Measurements from ENCODE around the gene NECTIN4.
"Not testable (repeated sequence)": the region's sequence is repeated elsewhere in the genome, so short reads cannot be mapped to it uniquely, and the experiment has no call there.

NECTIN4 gene

GRCh38 chr1:161080441-161081405 lies 8.6 kb downstream of the NECTIN4 start:
- no peak for DNase-seq

DNA sequence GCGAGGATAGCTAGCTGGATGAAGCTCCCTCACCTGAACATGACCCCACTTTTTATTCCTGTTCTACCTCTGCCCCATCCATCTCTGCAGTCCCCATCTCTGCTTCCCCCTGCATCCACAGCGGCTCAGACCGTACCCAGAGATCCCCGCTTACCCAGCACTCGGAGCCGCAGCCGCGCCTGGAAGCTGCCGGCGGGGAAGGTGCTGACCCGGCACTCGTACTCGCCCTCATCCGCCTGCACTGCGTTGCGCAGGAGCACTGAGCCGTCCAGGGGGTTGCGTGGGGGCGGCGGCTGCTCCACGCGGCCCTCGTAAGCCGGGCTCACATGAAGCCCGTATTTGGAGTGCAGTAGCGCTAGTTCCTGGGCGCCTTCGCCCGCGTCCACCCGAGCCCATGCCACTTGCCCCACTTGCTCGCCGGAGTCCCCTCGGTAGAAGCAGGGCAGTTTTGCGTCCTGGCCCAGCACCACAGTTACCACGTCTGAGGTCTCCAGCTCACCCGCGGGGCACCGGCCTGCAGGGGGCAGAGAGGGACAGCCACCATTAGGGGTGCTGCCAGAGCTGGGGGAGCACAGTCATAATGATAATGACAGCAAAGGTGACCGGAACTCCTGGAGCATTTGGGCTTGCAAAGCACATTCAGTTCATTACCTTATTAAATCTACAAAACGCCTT lies 9.8 kb downstream of the NECTIN4 start:
- DNase-seq: no peak

GRCh38 chr1:161077426-161077825 lies 11.9 kb downstream of the NECTIN4 start:
- no peak for DNase-seq

- no peak for DNase-seq
Observed at GRCh38 chr1:161076410-161076809, 12.9 kb downstream of the NECTIN4 start.

- no peak for DNase-seq
Observed at GRCh38 chr1:161074676-161075368, 14.5 kb downstream of the NECTIN4 start.

DNA sequence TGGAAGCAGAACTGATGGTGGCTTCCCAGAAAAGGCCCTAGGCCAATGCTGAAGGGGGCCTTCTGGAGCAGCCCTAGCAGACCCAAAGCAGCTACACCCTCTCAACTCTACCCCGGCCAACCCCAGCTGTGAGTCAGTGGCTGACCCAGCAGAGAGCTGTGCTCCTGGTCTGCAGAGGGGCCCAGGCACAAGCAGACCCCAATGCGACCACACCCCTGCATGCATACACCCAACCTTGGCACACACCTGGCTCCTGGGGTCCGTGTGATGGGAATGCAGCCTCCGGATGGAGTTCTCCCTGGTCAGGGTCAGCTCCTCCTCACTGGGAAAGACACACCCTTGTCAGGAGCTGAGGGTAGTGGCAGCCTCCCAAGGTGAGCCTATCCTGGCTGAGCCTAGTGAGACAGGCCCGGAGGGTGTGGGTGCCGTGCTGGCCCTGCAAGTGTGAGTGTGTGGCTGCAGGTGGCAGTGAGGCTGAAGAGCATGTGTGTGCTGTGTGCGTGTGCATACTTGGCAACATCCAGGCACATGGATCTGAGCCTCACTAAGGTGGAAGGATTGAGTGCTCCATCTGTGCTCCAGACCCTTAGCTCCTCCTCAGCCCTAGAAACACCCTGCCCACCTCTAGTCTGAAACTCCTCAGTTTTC lies 15.8 kb downstream of the NECTIN4 start:
- no peak for DNase-seq

GRCh38 chr1:161072751-161073449 lies 16.5 kb downstream of the NECTIN4 start:
- no peak for DNase-seq

DNA sequence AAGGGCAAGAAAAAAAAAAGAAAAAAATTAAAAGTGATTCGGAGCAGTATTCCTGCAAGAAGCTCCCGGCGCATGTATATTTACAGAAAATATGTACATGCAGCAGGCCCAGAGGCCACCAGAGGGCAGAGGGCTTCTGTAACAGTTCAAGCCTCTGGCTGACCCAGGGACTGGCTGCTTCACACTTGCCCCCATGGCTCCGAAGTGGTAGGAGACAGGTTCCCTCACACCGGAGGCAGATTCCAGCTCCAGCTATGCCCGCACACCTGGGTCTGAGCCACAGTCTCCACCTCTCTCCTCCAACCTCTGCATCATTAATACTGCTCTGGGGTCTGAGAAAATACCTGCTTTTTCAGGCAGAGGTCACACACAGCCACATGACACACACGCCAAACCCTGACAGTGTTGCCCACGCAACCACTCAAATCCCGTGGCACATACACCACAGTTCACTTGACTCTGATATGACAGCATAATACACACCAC lies 17.4 kb downstream of the NECTIN4 start:
- DNase-seq: peak; percentile 37 to 49

GRCh38 chr1:161070761-161071160 lies 18.6 kb downstream of the NECTIN4 start:
- no peak for DNase-seq

DNA sequence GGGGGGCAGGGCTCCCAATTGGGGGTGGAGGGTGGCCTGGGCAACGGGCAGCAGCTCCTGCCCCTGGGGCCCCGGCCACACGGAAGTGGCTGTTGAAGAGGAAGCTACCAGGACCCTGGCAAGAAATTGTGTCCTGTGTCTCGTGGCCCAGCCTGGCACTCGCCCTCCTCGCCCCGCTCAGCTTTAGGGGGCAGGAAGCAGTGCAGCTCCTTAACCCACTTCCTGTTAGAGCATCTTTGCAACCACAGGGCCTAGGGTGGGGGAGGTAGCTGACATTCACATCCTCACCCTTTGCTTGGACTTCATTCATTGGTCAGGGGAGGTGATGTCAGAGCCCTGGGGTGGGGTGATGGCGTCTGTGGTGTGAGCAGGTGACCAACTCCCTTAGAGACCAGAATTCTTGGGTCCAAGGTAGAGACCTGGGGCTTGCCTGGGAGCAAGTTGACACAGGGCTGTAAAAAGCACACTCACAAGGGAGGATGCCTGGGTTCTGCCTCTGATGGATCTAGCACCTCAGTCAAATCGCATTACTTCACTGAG lies 19.6 kb downstream of the NECTIN4 start, which contains the start of gene ARHGAP30:
Gene ARHGAP30, minus strand, starts transcription at position 161 of the 540 bp plus-strand sequence. CDS start 267 bp downstream, outside the sequence.
- DNase-seq: peak; percentile 75 to 77

DNA sequence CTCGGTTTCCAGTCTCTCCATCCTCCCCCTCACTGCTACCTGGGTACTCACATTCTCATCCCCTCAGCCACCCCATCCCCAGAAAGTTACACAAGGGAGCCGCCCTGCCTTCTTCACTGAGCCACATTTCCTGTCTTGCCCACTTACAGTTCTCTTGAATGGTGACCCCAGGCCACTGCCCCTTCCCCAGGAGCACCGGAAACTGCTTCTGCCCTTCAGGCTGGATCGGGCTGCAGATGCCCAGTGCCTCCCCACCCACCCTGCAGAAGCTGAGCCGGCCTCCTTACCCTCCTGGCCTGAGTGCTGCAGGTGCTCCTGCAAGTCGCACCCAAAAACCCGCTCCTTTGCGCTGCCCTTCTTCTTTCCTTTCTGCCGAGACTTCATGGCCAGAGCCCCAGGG lies 20.1 kb downstream of the NECTIN4 start:
- no peak for DNase-seq

- peak; percentile 77 to 78 for DNase-seq
Observed at GRCh38 chr1:161068306-161069234, 20.8 kb downstream of the NECTIN4 start.

DNA sequence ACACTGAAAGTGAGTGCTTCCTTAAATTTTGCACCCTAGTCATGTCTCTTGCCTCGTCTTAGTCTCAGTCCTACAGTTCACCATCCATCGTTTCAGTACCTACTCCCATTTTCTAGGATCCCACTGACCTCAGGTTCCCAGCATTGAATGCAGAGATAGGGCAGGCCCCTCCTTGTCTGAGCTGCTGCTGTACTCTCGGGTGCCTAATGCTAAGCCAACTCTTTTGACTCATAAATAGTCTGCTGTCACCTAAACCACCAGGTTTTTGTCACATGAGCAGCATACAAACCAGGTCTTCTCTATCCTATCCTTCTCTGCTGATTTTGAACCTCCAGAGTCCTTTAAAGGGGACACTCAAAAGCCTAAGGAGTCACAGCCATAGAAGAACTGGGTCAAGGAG lies 22.7 kb downstream of the NECTIN4 start:
- no peak for DNase-seq

GRCh38 chr1:161065681-161066080 lies 23.7 kb downstream of the NECTIN4 start:
- DNase-seq: not testable (repeated sequence)

DNA sequence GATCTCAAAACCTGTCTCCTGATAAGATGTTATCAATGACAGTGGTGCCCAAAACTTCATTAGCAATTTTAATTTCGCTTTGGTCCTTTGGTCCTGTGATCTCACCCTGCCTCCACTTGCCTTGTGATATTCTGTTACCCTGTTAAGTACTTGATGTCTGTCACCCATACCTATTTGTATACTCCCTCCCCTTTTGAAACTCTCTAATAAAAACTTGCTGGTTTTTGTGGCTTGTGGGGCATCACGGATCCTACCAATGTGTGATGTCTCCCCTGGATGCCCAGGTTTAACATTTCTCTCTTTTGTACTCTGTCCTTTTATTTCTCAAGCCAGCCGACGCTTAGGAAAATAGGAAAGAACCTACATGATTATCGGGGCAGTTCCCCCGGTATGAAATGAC lies 25.4 kb downstream of the NECTIN4 start:
- DNase-seq: not testable (repeated sequence)

DNA sequence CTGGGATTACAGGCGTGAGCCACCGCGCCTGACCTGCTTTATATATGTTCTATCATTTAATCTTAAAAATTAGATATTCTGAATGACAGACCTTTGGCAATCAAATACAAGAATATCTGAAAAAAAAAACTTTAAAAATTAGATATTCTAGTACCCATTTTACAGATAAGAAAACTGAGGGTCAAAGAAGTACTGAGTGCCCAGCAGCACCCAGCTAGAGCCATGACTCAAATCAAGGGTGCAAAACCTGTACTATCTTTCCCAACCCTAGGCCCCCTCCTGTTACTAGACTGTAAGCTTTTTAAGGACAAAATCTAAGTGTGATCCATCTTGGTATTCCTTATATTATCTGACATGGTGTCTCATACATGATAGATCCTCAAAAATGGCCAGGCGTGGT lies 27.9 kb downstream of the NECTIN4 start:
- no peak for DNase-seq

- DNase-seq: no peak
Observed at GRCh38 chr1:161059293-161059692, 30.1 kb downstream of the NECTIN4 start.

- DNase-seq: no peak
Observed at GRCh38 chr1:161054805-161055204, 34.6 kb downstream of the NECTIN4 start.

GRCh38 chr1:161054232-161054631 lies 35.1 kb downstream of the NECTIN4 start:
- no peak for DNase-seq

DNA sequence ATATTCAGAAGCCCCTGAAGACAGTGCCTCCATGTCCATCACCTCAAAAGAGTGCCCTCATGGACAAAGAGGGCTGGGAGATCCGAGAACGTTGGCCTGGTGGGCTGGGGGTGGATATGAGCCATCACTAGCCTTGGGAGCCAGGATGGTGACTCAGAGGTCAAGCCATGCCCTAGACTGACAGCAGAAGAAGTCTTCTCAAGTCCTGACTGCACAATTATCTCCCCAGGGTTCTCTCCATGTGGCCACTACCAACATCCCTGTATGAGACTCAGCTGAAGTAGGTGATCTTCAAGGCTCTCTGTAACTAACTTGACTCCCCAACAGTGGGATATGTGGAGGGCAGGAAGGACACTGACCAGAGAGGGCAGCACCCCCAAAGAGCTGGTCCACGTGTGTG lies 36.5 kb downstream of the NECTIN4 start:
- DNase-seq: no peak

All from activated CD4-positive, alpha-beta T cell treated with anti-CD3 and anti-CD28 coated beads for 4 hours (primary cell).